ENCODE measurements around the gene ZNF398.
A peak's percentile ranks its signal among the peaks of the same experiment; 100 is the strongest.

The ZNF398 gene

GRCh38 chr7:149147072-149147751 is at the start of gene ZNF398:
ZNF398 (plus strand) TSS chr7:149147453; CDS start chr7:149147743, 290 bp downstream.
- TF ChIP-seq CTCF (IDR thresholded peaks at IDR 0.05; ENCODE audit: low read depth, low read length), result peak; percentile 66
- Histone ChIP-seq H3K27me3 (ENCODE audit: insufficient read depth, low read depth, severe bottlenecking) (no peaks in the 10 kb centered on the region), H3K9me3 (ENCODE audit: severe bottlenecking) (no peaks in the 10 kb centered on the region), H3K4me3 (ENCODE audit: low read depth, low read length) (peak within 1 kb of the TSS; percentile 93), H3K36me3 (no peaks in the 10 kb centered on the region; the same call in 1 of the 2 replicates), H3K27ac (peak within 1 kb of the TSS; percentile 96)
- DNase-seq, result peak; percentile 74

- H3K27me3 ChIP-seq (ENCODE audit: insufficient read depth, low read depth, severe bottlenecking), result no peaks in the 10 kb centered on the region
- TF ChIP-seq CTCF (IDR thresholded peaks at IDR 0.05; ENCODE audit: low read depth, low read length), result no peak
These were observed 48.2 kb upstream of the ZNF398 start for GRCh38 chr7:149099058-149099457.

GRCh38 chr7:149100821-149101220 is 46.4 kb upstream of the ZNF398 start:
- no peaks in the 10 kb centered on the region for H3K9me3 ChIP-seq (ENCODE audit: severe bottlenecking)
- H3K36me3 ChIP-seq, result no peaks in the 10 kb centered on the region
- H3K4me3 ChIP-seq (ENCODE audit: low read depth, low read length), result no peak overlapping the region
- DNase-seq, result no peak
- no peak overlapping the region for H3K27ac ChIP-seq
- no peak for TF ChIP-seq CTCF (IDR thresholded peaks at IDR 0.05; ENCODE audit: low read depth, low read length)
- H3K27me3 ChIP-seq (ENCODE audit: insufficient read depth, low read depth, severe bottlenecking), result no peaks in the 10 kb centered on the region

More at GRCh38 chr7:149099058-149099457, 48.2 kb upstream of the ZNF398 start:
- no peak overlapping the region for H3K4me3 ChIP-seq (ENCODE audit: low read depth, low read length)
- no peak for DNase-seq
- no peak overlapping the region for H3K27ac ChIP-seq
- H3K9me3 ChIP-seq (ENCODE audit: severe bottlenecking), result no peaks in the 10 kb centered on the region
- H3K36me3 ChIP-seq, result no peaks in the 10 kb centered on the region

GRCh38 chr7:149102666-149103065 is 44.6 kb upstream of the ZNF398 start:
- Histone ChIP-seq H3K9me3 (ENCODE audit: severe bottlenecking) (no peaks in the 10 kb centered on the region), H3K27ac (no peak overlapping the region), H3K36me3 (no peaks in the 10 kb centered on the region), H3K4me3 (ENCODE audit: low read depth, low read length) (no peak overlapping the region), H3K27me3 (ENCODE audit: insufficient read depth, low read depth, severe bottlenecking) (no peaks in the 10 kb centered on the region)
- no peak for TF ChIP-seq CTCF (IDR thresholded peaks at IDR 0.05; ENCODE audit: low read depth, low read length)
- no peak for DNase-seq

- no peak for DNase-seq
- H3K27me3 ChIP-seq (ENCODE audit: insufficient read depth, low read depth, severe bottlenecking), result no peaks in the 10 kb centered on the region
- no peaks in the 10 kb centered on the region for H3K36me3 ChIP-seq
- no peaks in the 10 kb centered on the region for H3K9me3 ChIP-seq (ENCODE audit: severe bottlenecking)
- no peak for TF ChIP-seq CTCF (IDR thresholded peaks at IDR 0.05; ENCODE audit: low read depth, low read length)
- no peak overlapping the region for H3K4me3 ChIP-seq (ENCODE audit: low read depth, low read length)
- no peak overlapping the region for H3K27ac ChIP-seq
These were observed 43.8 kb upstream of the ZNF398 start for GRCh38 chr7:149103424-149103823.

- DNase-seq, result no peak
- no peak overlapping the region for H3K27ac ChIP-seq
- no peaks in the 10 kb centered on the region for H3K27me3 ChIP-seq (ENCODE audit: insufficient read depth, low read depth, severe bottlenecking)
- no peak overlapping the region for H3K4me3 ChIP-seq (ENCODE audit: low read depth, low read length)
- no peak for TF ChIP-seq CTCF (IDR thresholded peaks at IDR 0.05; ENCODE audit: low read depth, low read length)
- H3K9me3 ChIP-seq (ENCODE audit: severe bottlenecking), result no peaks in the 10 kb centered on the region
- H3K36me3 ChIP-seq, result no peaks in the 10 kb centered on the region
These were observed 43.0 kb upstream of the ZNF398 start for GRCh38 chr7:149104214-149104613.
